C4-2B (cell line): ENCODE data around the gene USP15.

Source experiments
- H3K27ac ChIP-seq: fragments of 450-650 bp; 2 replicates; pipeline ENCODE4 v1.5.1; 2017
- CTCF ChIP-seq: fragments of 450-650 bp; conservative IDR thresholded peaks from 2 replicates; pipeline ENCODE4 v1.5.1; 2017; ENCODE audit warnings: mild to moderate bottlenecking
- ZFX ChIP-seq: fragments of 450-650 bp; IDR thresholded peaks from 2 replicates; pipeline ENCODE4 v1.6.1; 2017

The USP15 gene

GRCh38 chr12:62294378-62294777 lies 34.2 kb downstream of the USP15 start:
- TF ChIP-seq ZFX, result no peak
- no peak for TF ChIP-seq CTCF

GRCh38 chr12:62296001-62296400 lies 35.8 kb downstream of the USP15 start:
- no peak overlapping the region for H3K27ac ChIP-seq
- no peak for TF ChIP-seq ZFX
- TF ChIP-seq CTCF, result no peak

More at GRCh38 chr12:62294378-62294777, 34.2 kb downstream of the USP15 start:
- H3K27ac ChIP-seq, result no peak overlapping the region

- TF ChIP-seq CTCF, result no peak
- TF ChIP-seq ZFX, result no peak
These were observed 37.1 kb downstream of the USP15 start for GRCh38 chr12:62297321-62297720.

GRCh38 chr12:62299617-62300016 lies 39.4 kb downstream of the USP15 start:
- TF ChIP-seq CTCF, result no peak
- TF ChIP-seq ZFX, result no peak
- H3K27ac ChIP-seq, result no peak overlapping the region

More at GRCh38 chr12:62297321-62297720, 37.1 kb downstream of the USP15 start:
- H3K27ac ChIP-seq, result no peak overlapping the region

- no peak overlapping the region for H3K27ac ChIP-seq
- TF ChIP-seq ZFX (no peak), CTCF (no peak)
These were observed 41.0 kb downstream of the USP15 start for GRCh38 chr12:62301080-62301798.

GRCh38 chr12:62301799-62302133 lies 41.6 kb downstream of the USP15 start:
- TF ChIP-seq ZFX (no peak), CTCF (no peak)
- H3K27ac ChIP-seq, result no peak overlapping the region

GRCh38 chr12:62304560-62304959 lies 44.4 kb downstream of the USP15 start:
- no peak for TF ChIP-seq CTCF
- no peak for TF ChIP-seq ZFX
- H3K27ac ChIP-seq, result no peak overlapping the region
